ENCODE data around the gene L3MBTL4.

L3MBTL4 gene

DNA sequence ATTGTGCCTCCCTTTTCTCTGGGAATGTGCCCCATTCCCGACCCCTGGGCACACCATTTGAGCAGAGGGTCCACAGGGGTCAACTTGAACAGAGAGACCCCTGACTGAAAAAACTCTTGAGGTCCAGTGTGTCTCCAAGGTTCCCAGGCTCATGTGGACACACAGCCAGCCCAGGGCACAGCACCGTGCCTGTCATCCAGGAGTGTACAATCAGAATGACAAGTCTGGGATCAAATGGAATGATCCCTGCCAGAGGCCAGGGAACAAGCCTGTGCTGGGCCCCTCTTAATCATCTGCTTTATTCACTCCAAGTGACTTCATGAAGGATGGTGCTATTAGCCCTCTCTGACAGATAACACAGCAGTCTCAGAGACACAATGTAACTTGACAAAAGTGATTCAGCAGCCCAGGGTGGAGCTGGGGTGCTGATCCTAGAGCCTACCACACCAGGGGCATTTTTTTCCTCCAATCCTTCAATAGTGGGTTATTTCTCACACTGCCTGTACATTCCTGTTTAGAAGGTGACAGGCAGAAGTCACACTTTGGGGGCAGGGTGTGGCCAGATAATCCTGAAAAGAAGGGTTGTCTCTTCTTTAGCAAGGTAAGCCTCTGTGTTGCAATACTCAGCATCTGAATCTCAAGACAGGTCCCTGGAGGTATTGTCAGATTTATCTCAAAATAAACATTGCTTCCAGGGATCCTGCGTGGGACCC is 435.4 kb downstream of the L3MBTL4 start:
- no peak for DNase-seq (ENCODE audit: low read depth)
- TF ChIP-seq CTCF (conservative IDR thresholded peaks at IDR 0.05; ENCODE audit: control insufficient read depth, insufficient read depth, low read depth, low read length): no peak
- H3K4me3 ChIP-seq (ENCODE audit: control insufficient read depth, low read depth, low read length): no peak overlapping the region

- H3K4me3 ChIP-seq (ENCODE audit: control insufficient read depth, low read depth, low read length): no peak overlapping the region
- no peak for DNase-seq (ENCODE audit: low read depth)
- TF ChIP-seq CTCF (conservative IDR thresholded peaks at IDR 0.05; ENCODE audit: control insufficient read depth, insufficient read depth, low read depth, low read length): no peak
Observed at GRCh38 chr18:5977022-5977421, 437.7 kb downstream of the L3MBTL4 start.

DNA sequence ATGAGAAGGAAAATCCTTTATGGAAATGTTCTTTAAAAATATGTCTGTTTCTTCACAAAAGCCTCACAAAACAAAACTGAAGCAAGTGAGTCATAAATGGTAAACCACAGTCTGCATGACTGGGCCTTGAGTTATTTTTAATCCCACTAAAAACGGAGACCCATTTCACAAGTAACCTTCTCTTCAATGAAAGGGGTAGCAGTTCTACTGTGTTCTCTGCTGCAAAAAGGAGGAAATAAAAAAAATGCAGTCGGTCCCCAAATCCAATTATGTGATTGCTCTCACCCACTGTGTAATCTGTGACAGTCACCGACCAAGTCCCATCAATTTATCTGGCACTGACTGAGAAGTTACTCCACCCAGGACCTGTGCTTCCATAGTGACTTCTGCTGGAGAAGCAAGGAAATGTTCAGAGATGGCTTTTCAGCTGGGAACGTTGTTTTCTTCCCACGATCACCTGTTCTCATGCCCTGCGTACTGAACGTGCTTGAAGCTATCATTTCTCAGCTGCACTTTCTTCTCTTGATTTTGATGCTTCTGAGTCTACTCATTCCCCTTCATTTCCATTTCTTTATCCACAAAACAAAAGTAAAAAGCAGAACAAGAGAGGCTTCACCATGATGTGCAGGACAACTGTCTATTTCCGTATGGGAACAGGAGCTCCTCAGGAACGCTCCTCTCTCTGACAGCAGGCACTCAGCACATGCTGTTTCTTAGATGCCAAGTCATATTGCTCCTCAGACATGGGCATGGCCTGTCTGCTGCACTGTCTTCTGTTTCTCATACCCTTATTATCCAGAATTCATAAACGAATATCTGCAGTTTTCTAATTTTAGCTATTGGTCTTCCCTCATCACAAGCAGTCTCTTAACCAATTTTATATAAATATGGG is 439.4 kb downstream of the L3MBTL4 start:
- no peak overlapping the region for H3K4me3 ChIP-seq (ENCODE audit: control insufficient read depth, low read depth, low read length)
- peak; percentile 81 for DNase-seq (ENCODE audit: low read depth)
- TF ChIP-seq CTCF (conservative IDR thresholded peaks at IDR 0.05; ENCODE audit: control insufficient read depth, insufficient read depth, low read depth, low read length): peak; percentile 29

DNA sequence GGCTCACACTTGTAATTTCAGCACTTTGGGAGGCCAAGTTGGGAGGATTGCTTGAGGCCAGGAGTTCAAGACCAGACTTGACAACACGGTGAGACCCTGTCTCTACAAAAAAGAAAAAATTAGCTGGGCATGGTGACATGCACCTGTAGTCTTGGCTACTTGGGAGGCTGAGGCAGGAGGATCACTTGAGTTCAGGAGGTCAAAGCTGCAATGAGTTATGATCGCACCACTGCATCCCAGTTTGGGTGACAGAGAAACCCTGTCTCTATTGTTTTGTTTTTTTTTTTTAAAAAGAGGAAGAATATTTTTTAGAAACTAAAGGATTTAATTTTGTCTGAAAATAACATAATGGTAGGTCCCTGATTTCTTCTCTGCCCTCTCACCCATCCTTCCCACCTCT is 440.0 kb downstream of the L3MBTL4 start:
- no peak for TF ChIP-seq CTCF (conservative IDR thresholded peaks at IDR 0.05; ENCODE audit: control insufficient read depth, insufficient read depth, low read depth, low read length)
- H3K4me3 ChIP-seq (ENCODE audit: control insufficient read depth, low read depth, low read length): no peak overlapping the region
- DNase-seq (ENCODE audit: low read depth): no peak

DNA sequence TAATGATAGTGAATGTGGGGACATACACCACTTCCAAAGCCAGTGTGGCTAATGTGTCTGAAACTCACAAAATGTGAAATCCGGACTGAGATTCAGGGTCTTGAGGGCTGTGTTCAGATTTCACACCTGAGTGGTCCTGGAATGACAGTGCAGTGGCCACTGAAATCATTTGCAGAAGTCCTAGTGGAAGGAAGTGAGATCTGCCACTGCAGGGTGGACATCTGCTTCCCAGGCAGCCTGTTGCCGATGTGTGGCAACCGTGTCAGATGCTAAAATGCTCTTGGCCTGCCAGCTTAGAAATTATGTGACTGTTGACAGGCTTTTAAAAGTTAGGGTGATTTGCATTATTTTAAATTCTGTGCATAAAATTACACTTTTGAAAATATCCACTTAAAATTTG is 441.6 kb downstream of the L3MBTL4 start:
- TF ChIP-seq CTCF (conservative IDR thresholded peaks at IDR 0.05; ENCODE audit: control insufficient read depth, insufficient read depth, low read depth, low read length): no peak
- no peak overlapping the region for H3K4me3 ChIP-seq (ENCODE audit: control insufficient read depth, low read depth, low read length)
- DNase-seq (ENCODE audit: low read depth): no peak

GRCh38 chr18:5972298-5972697 is 442.4 kb downstream of the L3MBTL4 start:
- no peak for TF ChIP-seq CTCF (conservative IDR thresholded peaks at IDR 0.05; ENCODE audit: control insufficient read depth, insufficient read depth, low read depth, low read length)
- no peak for DNase-seq (ENCODE audit: low read depth)
- H3K4me3 ChIP-seq (ENCODE audit: control insufficient read depth, low read depth, low read length): no peak overlapping the region

Measured in fibroblast of mammary gland (primary cell).